NCI-H774 (cell line): ENCODE data around the gene MLLT10.

Experiments used
- DNase-seq: peaks from one replicate; lab custom pipeline; 2025; lab: John Stamatoyannopoulos, UW

Gene MLLT10

DNA sequence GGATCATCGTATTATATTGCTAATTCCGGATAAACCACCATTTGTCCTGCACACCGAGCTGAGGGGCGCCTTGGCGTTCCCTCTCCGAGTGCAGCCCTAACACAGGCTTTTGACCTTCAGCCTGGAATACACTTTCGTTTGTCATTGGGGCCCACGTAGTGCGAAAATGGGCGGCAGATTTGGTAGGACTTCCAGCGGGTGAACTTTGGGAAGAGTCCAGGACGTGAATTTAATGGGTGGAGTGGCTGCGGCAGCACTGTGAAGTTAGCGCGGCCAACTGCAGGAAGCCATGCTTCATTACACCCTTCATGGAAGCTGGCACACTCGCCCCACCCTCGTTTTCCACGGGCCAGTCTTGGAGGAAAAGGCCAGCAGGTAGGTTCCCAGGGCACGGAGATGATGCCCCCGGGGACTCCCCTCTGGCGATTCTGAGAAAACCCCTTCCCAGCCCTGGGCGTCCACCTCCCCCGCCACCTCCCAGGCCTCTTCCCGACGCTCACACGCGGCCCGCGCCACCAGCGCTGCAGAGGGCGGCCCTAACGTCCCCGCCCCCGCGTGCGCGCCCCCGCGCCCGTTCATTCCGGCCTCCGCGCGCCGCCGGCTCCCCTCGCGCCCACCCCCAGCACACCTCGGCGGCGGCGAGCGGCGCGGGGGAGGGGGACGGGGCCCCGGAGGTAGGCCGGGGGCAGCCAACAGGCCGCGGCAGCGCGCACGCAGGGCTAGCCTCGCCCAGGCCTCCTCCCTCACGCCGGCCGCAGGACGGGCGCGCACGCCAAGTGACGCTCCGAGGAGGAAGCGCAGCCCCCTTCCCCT, at the start of gene MLLT10:
Gene MLLT10, plus strand, starts transcription at position 766 of the 813 bp plus-strand sequence. CDS start 413 bp downstream, outside the sequence.
- DNase-seq = peak; percentile 97

DNA sequence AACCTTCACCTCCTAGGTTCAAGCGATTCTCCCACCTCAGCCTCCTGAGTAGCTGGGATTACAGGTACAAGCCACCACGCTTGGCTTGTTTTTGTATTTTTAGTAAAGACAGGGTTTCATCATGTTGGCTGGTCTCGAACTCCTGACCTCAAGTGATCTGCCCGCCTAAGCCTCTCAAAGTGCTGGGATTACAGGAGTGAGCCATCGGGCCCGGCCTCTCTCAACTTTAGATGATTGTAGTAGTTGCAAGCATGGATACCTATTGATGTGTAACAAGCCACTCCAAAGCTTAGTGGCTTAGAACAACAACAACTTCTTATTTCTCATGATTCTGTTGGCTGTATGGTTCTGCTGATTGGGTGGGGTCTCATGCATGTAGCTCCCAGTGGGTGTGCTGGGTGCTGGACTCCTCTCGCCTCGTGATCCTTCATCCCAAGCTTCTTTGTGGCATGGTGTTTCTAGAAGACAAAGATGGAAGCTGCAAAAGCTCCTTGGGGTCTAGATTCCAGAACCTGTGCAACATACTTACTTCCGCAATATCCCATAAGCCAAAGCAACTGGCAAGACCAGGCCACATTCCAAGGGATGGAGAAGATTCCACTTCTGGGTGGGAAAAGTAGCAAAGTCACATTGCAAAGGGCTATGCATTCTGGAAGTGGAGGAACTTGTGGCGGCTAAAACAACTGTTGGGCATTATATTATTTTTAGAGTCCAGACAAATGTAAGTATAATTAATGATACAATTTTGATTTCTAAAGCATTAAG, 46.4 kb upstream of the MLLT10 start:
- no peak for DNase-seq

DNA sequence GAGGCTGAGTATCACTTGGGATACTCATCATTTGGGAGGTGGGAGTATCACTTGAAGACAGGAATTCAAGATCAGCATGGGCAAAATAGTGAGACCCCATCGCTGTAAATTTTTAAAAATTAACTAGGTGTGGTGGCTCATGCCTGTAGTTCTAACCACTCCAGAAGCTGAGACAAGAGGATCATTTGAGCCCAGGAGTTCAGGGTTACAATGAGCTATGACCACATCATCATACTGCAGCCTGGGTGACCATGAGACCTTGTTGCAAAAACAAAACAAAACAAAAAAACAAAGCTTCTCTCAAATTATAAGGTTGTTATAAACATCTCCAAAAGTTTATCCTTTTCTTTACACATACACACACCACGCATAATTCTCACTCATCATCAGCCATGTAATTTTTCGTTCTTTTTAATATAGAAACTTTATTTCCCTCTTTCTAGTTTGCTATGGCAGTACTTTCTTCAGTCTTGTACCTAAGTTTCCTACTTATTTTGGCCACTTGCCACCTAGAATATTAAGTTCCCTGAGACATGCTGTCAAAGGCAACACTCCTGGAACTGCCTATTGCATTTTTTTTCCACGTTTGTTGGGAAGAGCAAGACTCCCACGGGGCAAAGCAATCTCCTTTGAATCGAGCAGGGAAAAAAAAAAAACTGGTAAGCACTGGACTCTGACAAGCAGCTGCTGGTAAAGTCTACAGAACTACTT, 45.6 kb upstream of the MLLT10 start:
- no peak for DNase-seq

DNA sequence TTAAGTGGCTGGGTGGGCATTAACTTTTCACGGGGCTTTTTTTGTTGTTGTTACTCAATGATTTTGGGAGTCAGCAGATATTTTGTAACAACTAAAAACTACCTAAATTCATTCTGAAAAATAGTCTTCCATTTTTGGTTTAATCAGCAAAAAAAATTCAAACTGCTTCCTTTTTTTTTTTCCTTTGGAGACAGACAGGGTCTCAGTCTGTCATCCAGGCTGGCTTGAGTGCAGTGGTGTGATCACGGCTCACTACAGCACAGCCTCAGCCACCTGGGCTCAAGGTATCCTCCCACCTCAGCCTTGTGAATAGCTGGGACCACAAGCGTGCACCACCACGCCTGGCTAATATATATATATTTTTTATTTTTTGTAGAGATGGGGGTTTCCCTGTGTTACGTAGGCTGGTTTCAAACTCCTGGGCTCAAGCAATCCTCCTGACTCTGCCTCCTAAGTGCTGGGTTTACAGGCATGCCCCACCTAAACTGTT, 45.0 kb upstream of the MLLT10 start:
- no peak for DNase-seq

DNA sequence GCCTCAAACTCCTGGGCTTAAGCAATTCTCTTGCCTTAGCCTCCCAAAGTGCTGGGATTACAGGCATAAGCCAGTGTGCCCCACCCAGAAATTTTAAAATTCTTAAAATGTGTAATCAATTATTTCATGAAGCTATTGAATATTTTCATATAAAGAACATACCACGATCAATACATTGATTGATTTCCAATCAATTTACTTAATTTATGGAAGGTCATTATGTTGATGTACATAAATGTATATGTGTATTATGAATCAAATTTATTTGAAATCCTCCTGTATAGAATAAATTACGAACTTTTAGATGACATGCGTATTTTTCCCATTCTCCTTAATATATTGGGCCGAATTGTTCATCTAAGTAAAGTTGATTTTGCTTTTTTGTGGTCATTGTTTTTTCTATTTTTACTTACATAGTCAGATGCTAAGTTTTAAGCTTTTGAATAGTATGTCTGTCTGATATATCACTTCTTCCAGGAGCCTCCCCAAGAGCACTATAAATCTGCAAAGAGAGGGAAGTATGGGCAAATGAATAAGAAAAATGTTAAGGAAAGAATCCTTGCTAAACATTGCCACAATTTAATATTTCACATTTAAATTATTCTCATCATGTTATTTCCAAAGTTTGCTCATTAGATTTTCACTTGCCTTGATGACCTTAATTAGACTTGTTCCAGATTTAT, 43.9 kb upstream of the MLLT10 start:
- DNase-seq = no peak

DNA sequence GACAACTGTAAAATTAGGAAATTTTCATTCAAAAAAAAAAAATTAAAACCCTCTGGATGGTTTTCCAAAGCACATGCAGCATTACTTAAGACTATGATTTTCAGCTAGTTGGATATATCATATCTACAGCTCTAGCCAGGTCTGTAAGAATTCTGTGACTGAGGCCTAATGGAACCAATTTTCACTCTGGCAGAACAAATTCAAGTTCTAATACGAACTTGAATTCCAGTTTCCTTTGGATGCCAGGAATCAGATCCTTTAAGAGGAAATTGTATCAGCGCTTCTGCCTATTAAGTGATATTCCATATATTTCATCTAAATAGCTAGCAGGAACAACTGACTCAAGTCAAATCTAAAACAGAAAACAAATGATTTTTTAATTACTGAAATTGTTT, 43.3 kb upstream of the MLLT10 start:
- no peak for DNase-seq

DNA sequence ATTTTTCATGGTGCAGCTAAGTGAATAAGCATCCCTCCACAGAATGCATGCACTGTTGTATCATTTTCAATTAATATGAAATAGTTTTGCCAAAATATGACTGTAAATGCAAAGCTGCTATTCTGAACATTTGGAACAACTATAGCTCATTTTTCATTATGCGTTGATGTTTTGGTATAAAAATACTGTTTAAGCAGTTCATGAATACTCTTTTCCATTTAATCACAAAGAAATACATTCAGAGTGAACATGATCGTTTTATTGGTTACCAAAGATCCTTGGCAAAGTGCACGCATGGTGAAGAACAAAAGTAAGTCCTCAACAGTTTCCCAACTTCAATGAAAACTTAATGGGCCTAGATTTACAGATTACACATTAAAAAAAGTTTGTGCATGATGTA, 41.6 kb upstream of the MLLT10 start:
- DNase-seq = no peak

DNA sequence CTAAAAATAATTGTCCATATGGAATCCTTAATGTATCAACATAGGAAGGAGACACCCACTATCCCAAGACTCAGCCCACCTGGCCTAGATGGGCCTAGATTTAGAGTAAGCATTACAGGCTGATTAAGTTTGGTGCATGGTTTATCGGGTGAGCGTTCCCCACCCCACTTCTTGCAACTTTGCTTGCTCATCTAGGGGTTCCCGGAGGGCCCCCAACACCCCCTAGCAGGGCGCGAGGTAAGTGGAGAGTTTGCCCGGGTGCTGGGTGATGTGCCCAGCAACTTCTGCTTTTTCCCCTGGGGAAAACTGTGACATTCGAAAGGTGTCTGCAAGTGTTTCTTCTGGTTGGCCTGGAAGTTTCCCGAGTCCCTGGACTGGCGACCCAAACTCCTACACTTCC, 40.2 kb upstream of the MLLT10 start:
- DNase-seq = no peak

DNA sequence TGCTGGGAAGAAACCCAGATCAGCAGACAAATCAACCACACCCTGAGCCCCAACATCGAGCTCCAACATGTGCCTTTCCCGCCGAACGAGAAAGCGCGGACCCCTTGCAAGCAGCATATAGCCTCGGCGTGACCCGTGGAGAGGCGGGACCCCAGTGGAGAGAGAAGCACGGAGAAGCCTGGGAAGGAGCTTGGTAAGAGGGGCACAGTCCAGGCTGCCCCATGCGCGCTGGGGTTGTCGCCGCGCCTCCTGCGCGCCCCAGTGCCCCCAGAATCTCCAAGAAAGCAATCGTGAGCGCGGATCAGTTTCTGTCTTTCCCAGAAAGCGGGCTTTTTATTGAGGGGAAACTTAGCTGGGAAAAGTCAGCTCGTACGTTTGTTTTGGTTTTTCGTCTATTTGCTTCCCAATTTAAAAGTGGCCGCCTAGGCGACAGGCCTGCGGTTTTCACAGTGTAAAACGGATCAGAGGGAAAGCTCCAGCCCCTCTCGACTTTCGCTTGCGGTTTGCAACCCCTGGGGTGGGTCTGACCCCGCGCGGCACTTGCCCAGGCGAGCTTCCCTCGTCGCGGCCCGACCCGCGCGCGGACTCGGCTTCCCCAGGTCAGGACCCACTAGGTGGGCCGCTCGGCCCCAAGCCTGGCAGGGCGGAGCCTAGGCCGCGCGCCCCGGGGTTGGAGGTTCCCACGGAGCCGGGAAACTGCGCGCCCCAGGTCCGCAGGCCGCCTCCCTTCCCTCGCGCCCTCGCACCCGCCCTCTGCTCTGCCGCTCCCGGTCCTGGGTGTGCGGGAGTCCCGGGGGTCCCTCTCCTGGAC, 39.6 kb upstream of the MLLT10 start:
- DNase-seq = no peak

DNA sequence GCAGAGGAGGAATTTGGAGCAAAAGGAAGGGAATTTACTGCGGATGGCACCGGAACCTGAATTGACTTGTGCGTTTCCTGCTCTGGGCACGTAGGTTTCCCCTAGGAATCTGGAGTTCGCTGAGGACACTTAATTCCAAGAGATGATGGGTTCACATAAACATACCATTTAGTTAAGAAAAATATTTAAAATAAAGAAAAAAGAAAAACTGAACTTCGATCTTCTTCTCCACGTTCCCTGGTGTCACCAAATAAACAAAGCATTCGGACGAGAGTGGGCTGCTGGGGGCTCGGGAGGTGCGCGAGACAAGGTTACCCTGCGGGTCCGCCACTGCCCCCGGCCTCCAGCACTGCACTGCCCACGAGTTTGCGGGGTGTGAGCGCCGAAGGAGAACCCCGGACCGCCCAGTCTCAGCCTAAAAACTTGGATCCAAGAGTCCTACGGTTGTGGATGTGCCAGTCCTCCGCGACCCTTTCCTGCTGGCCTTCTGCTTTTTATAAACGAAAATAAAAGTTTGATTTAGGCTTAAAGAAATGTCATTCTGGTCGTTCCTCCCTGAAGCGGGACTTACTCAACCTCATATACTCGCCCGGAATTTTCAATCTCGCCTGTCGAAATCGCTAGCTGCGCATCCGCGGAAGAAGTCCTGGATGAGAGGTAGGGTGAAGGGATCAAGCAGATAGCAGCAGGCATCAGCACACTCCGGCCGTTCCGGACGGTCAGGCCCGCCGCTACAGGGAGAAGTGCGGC, 38.9 kb upstream of the MLLT10 start:
- no peak for DNase-seq

DNA sequence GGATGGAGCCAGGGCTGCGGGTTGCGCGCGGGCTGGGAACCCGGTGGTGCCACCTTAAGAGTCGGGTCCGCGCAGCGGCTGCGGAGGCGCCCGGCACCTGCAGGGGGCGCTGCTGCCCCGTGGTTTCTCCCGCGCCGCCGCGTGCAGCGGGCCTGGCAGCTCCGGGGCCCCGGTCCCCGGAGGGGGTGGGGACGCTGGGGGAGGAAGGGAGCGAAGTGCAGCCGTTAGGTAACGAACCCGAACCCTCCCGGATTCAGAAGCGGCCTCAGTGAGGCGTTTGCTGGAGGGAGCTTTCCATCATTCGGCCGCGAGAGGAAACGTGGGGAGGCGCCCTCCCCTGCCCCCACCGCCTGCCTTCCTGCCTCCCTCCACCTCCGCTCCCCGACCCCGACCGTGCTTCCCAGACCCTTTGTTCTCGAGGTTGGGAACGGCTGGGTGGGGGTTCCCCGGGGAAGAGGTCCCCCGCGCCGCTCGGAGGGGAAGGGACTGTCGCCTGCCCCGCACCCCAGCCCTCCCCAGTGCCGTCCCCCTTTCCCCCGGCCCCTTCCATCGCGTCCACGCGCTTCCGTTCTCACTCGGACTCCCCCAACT, 38.2 kb upstream of the MLLT10 start:
- peak; percentile 75 for DNase-seq

DNA sequence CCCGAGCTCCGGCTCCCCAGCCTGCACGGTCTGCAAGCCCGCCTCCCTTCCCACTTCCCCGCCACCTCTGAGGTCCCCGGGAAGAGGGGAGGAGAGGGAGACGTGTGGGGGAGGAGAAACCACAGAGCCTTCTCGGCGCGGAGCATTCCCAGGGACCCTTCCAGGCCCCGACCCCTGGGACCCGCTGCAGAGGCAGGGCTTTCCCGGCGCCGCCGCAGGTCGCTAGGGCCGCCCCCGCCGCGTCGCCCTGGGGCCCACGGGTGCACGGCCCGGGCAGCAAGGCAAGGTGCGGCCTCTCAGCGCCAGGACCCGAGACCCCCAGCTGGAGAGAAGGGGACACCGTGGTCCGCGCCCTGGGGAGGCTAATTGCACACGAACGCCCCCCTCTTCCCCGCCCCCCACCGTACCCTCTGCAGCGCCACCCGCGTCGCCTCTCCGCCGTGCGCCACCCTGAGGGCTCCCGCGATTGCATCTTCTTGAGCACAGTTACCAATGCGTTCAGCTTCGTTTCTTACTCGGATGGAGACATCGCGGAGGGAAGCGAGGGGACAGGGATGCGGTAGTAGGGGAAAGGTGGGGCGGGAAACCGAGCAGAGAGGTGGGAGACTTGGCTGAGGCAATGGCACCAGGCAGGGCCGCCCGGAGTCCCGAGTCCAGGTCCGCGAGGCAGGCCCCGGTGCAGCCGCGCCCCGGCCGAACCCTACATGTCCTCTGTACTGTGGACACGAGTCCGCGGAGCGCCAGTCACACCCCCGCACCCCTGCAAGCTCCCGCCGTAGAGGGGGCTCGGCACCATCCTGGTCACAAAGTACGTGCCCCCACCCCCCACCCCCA, 37.5 kb upstream of the MLLT10 start:
- DNase-seq = peak; percentile 51

DNA sequence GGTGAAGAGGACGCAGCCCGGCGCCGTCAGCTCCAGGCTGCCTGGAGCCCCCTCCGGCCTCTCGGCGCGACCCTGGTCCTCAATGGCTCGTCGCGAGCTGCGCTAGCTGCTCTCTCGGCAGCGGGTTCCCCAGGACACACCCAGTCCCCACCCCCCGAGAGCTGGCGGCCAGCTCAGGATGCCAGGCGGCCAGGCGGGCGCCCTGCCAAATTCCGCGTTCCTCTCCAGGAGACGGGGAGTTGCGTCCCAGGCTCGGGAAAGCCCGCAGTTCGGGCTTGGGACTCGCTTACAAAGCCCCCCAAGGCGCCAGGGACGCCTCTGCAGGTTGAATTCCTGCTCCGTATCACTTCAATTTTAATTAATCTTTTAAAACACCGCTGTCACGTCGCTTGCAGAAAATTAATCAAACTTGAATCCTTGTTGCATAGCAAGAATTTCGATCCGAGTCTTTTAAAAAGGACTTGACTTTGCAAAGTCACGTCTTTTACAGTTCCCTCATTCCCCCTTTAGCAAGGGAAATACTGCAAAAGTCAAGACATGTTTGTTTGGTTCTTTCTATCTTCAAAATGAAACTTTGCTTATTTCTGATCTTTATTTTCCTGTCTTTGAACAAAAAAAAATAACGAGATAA, 36.7 kb upstream of the MLLT10 start:
- DNase-seq = peak; percentile 90

DNA sequence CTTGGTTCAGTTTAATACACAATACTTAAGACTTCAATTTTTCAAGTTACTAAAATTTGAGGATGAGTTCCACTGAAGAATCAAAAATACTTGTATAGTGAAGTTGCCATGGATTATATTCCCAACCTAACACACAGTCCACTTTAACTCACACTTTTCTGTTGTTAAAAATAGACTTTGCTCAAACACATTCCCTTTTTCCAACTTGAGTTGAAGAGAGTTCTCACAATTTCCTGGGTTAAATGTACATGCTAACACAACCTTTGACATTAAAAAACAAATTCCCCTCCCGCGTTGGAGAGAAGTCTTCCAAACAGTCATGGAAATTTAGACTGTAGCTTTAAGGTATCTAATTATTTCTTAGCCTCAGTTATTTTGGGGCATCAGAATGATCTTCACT, 35.7 kb upstream of the MLLT10 start:
- no peak for DNase-seq

DNA sequence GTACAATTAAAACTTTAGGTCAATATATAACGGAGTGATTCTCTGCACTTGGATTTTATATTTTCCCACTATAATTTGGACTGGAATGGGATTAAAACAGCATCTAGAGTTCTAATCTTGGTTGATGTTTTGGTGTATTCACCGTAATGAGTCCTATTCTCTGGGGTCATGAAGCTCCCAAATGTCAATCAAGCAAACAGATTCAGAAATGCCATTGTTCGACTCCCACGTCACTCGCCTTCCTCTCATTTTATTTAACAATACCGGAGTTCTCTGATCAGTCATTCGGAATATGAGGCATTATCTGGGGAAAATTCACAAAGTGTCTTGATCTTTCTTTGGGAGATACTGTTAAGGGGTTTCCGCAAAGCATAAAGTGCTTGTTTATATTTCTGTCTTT, 35.0 kb upstream of the MLLT10 start:
- DNase-seq = no peak

DNA sequence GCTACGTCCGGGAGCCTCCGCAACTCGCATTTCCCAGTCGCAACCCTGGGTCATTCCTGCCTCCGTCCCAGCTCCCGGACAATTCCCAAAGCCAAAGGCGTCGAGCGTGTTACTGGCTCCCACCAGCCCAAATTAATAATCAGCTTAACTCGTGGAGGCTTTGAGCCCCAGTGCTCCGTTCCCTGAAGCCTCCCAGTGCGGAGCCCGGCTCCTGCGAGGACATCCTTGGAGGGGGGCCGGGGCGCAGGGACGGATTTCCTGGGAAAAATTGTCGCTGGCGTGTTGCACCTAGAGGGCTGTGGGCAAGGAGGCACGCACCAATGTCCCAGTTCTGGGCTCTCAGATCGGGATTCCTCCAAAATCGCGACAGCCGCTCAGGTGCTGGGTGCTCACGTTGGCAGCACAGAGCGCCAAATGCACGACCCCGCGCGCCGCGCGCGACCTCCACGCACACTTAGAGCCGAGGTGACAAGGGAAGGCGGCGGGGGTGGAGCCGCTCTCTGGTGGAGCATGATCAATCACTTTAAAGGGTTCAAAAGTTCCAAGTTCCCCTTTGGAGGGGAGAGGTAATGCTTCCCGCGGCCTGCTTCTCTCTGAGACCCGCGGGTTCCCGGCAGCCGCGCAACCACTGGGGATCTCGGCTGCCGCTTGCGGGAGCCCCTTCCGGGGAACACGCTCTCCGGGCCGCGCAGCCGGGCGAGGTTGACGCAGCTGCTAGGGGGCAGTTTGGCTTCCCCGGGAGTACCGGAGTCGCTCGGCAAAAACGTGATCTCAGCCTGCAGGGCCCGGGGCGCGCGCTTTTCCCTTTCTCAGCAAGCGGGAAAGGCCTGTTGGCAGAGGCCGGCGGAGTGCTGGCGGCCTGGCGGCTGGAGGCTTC, 34.1 kb upstream of the MLLT10 start:
- no peak for DNase-seq

DNA sequence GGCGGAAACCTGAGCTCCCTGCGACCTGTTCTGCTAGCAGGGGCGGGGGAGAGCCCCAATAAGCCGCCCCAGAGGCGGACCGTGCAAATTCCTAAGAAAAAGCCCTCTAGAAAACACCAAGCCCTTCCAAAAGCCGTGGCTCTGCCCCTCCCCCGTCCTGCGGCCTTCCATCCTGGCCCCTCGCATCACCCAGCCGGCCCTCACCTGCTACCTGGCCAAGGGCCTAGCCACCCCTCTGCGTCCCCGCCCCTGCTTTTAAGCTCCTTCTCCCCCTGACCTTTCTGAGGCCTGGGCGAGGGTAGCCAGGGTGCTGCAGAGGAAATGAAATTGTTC, 33.5 kb upstream of the MLLT10 start:
- DNase-seq = no peak

DNA sequence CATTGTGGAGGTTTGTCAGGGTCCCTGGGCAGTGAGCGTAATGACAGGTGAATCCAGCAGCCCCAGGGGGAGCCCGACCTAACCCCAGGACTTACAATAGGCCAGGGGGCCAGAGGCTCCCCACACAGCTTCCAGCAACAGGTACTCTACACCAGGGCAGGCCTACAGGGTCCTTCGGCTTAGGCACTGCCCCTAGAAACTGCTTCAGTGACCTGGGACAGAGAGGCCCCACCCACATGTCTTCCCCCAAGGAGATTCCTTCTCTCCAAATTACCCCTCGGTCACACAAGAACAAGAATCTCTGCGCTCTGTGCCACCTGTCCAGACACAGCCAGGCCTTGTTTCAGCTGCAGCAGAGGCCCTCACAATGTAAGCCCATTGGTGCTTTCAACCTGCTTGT, 32.9 kb upstream of the MLLT10 start:
- DNase-seq = no peak
